HCT116 (cell line): ENCODE data around the gene MCTP2. TPM values are rescaled to one million over a fixed set of nuclear protein-coding genes. Genes with fewer than 3 reads are reported as not detected.

Source experiments
- ATAC-seq: fragments of 200-7000 bp; cut with Tn5 transposase; 2 replicates; pipeline ENCODE4 v1.9.1; 2020; ENCODE audit warnings: mild to moderate bottlenecking, moderate library complexity
- BruUV-seq: library from RNA; stranded (reverse); fragments of 400-500 nt; replicated peaks from 2 replicates; lab custom pipeline; 2021; lab: Mats Ljungman, UMichigan
- CTCF ChIA-PET: fragments of 300-600 bp; sonication (Branson Sonifier 250); formaldehyde crosslinking; loops from one replicate; lab custom pipeline; 2021; ENCODE audit warnings: antibody characterized with exemption; lab: Charles Lee
- POLR2A ChIA-PET: fragments of 300-600, 350-600 bp; sonication (Branson Sonifier 250); formaldehyde crosslinking; loops from one replicate; lab custom pipeline; 2021; ENCODE audit warnings: antibody characterized with exemption; lab: Charles Lee
- RAD21 ChIA-PET, 2 experiments: fragments of 300-600 bp; sonication (Branson Sonifier 250); formaldehyde crosslinking; loops; one replicate each; lab custom pipeline; 2023; ENCODE audit warnings: low total read pairs in 2 of 2; ENCODE audit not compliant: uncharacterized antibody in 2 of 2, unreplicated experiment in 2 of 2, low non-redundant PET in 1 of 2; lab: Charles Lee
- DNase-seq: peaks from one replicate; pipeline ENCODE4 v3.0.0-alpha.2; 2010; ENCODE audit warnings: low read depth, low spot score
- H2AFZ ChIP-seq: fragments of 200-600 bp; shearing (Covaris generic), sonication (generic); 2 replicates; pipeline ENCODE4 v1.6.1; 2017; ENCODE audit warnings: low read depth, mixed run types, mixed read lengths, antibody characterized with exemption, low read length; ENCODE audit not compliant: poor library complexity, severe bottlenecking
- H3K27ac ChIP-seq: 2 replicates; pipeline ENCODE4 v1.5.1; 2012; ENCODE audit warnings: low read depth, low read length
- H3K27me3 ChIP-seq: fragments of 200-600 bp; sonication (generic); 2 replicates; pipeline ENCODE4 v1.6.1; 2016; ENCODE audit warnings: mixed run types, low read length, mixed read lengths; ENCODE audit not compliant: insufficient read depth
- H3K36me3 ChIP-seq, 2 experiments: fragments of 200-500 bp in 1 of 2; fragments of 200-600 bp in 1 of 2; sonication (Bioruptor generic) in 1 of 2; sonication (generic) in 1 of 2; 2 replicates each; pipeline versions ENCODE4 v1.5.1 to v1.6.1; 2014 to 2016; ENCODE audit warnings: low read length in 2 of 2, inconsistent platforms in 1 of 2, mixed read lengths in 1 of 2, mixed run types in 1 of 2; ENCODE audit not compliant: insufficient read depth in 2 of 2, control insufficient read depth in 1 of 2
- H3K4me1 ChIP-seq, 2 experiments: fragments of 200-600 bp in 1 of 2; sonication (generic) in 1 of 2; 2 replicates each; pipeline versions ENCODE4 v1.5.1 to v1.6.1; 2012 to 2017; ENCODE audit warnings: low read length in 2 of 2, inconsistent platforms in 1 of 2, mild to moderate bottlenecking in 1 of 2, mixed read lengths in 1 of 2, mixed run types in 1 of 2, moderate library complexity in 1 of 2; ENCODE audit not compliant: insufficient read depth in 2 of 2, control insufficient read depth in 1 of 2
- H3K4me2 ChIP-seq: fragments of 200-600 bp; sonication (generic); 2 replicates; pipeline ENCODE4 v1.6.1; 2017; ENCODE audit warnings: mixed run types, low read length, mixed read lengths
- H3K4me3 ChIP-seq, 2 experiments: fragments of 200-600 bp in 1 of 2; sonication (generic) in 1 of 2; replicated peaks in 1 of 2; 2 replicates each; pipeline ENCODE4 v1.5.1; 2011 to 2016; ENCODE audit warnings: low read length in 2 of 2, control low read depth in 1 of 2, low read depth in 1 of 2, mild to moderate bottlenecking in 1 of 2, mixed read lengths in 1 of 2, mixed run types in 1 of 2
- H3K79me2 ChIP-seq: fragments of 200-600 bp; sonication (generic); 2 replicates; pipeline ENCODE4 v1.6.1; 2017; ENCODE audit warnings: mild to moderate bottlenecking, mixed run types, low read length, moderate library complexity, mixed read lengths; ENCODE audit not compliant: insufficient read depth
- H3K9ac ChIP-seq: fragments of 200-600 bp; sonication (generic); 2 replicates; pipeline ENCODE4 v1.6.1; 2016; ENCODE audit warnings: low read length, mixed read lengths
- H3K9me2 ChIP-seq: fragments of 200-600 bp; sonication (generic), shearing (Covaris generic); 2 replicates; pipeline ENCODE4 v1.6.1; 2017; ENCODE audit warnings: mixed run types, mild to moderate bottlenecking, moderate library complexity; ENCODE audit not compliant: insufficient read depth
- H3K9me3 ChIP-seq, 2 experiments: fragments of 200-500 bp in 1 of 2; fragments of 200-600 bp in 1 of 2; sonication (Bioruptor generic) in 1 of 2; sonication (generic) in 1 of 2; 2 replicates each; pipeline ENCODE4 v1.6.1; 2014 to 2017; ENCODE audit warnings: low read length in 2 of 2, mixed read lengths in 2 of 2, inconsistent platforms in 1 of 2, low read depth in 1 of 2, mild to moderate bottlenecking in 1 of 2, mixed run types in 1 of 2, moderate library complexity in 1 of 2; ENCODE audit not compliant: control insufficient read depth in 1 of 2, insufficient read depth in 1 of 2
- H4K20me1 ChIP-seq: fragments of 200-600 bp; sonication (generic), shearing (Covaris generic); 2 replicates; pipeline ENCODE4 v1.6.1; 2017; ENCODE audit warnings: mixed run types, mild to moderate bottlenecking, moderate library complexity; ENCODE audit not compliant: insufficient read depth
- intact Hi-C: fragments of 100-400 bp; cut with micrococcal nuclease; formaldehyde crosslinking; loops from 2 replicates; pipeline ENCODE4 v1.10.0; 2022
- total RNA-seq: library from RNA; stranded (reverse); gene quantifications from one replicate; pipeline ENCODE4 v1.2.1, GENCODE V29; 2021; ENCODE audit not compliant: unreplicated experiment
- TF ChIP-seq, protein P1 (sequence below): IDR thresholded peaks from 2 replicates; pipeline ENCODE4 v1.6.1; 2012; ENCODE audit warnings: low read depth

The MCTP2 gene
- total RNA-seq, 1 experiment from 2014 or later = 12.9 TPM

DNA sequence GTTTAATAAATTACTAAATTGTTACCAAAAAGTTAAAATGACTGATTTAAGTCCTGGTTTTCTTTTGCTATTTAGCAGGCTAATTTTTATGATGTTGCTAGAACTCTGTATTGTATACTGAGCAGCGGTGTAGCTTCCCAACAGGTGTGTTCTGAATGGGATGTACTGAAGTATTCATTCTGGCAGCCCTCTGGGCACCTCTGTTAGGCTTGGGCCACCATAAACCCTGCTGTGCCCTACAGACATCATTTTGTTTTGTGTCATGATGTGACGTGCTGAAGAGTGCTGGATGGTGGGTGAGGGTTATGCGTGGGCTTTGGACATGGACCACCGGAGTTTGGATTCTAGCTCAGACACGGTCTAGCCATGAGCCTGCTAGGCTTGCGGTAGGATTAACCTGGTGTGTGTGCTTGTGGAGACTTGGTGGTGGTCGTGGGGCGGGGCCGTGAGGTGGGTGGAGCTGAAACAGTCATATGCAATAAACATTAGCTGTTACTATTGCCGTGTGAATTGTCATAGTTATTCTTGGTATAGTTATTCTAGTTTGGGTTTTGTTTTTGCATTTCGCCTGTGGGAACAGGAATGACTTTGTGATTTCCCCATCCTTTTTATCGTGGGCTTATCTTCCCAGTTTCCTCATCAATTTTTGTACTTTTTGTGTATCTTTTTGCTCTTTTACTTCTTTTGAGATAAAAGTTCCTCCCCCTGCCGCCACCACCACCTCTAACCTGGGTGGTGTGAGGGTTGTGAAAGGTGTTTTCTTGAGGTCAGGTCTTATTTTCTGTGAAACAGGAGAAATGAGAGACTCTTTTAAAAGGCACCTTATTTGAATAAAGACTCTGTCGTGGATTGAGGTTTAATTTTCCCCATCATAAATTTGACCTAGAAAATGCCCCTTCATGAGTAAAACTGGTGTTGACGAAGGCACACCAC is 93.7 kb downstream of the MCTP2 start:
- intact Hi-C loops = loop anchor here (1.0 to 5.0 kb wide), 2 partner anchors 161 to 1293 kb away; no protein-coding TSS in a partner anchor
- no peak overlapping the region for H3K27ac ChIP-seq
- H3K4me1 ChIP-seq = no peaks in the 10 kb centered on the region; a peak in 1 of 4 replicates
- H3K4me3 ChIP-seq = no peak overlapping the region
- no peaks in the 10 kb centered on the region for H3K9me3 ChIP-seq
- ChIA-PET CTCF (interaction anchor here (0.8 to 5.0 kb wide), 7 partner anchors 9 to 205 kb away, joined by 3 to 60 read pairs (median 3); no protein-coding TSS in a partner anchor), POLR2A (no interaction called here), RAD21 (interaction anchor here in 1 of 2 experiments (0.7 to 2.3 kb wide), 2 partner anchors 160 to 350 kb away, joined by 3 to 12 read pairs; no protein-coding TSS in a partner anchor)
- ATAC-seq = no peak
- no peaks in the 10 kb centered on the region for H3K9me2 ChIP-seq
- no peak for DNase-seq
- no peaks in the 10 kb centered on the region for H3K79me2 ChIP-seq
- no peaks in the 10 kb centered on the region for H3K27me3 ChIP-seq
- no peaks in the 10 kb centered on the region for H4K20me1 ChIP-seq
- H2AFZ ChIP-seq = no peak overlapping the region
- no peak overlapping the region for H3K4me2 ChIP-seq
- H3K36me3 ChIP-seq = no peaks in the 10 kb centered on the region
- BruUV-seq = no TSS peak
- H3K9ac ChIP-seq = no peak overlapping the region
- TF ChIP-seq, protein P1, sequence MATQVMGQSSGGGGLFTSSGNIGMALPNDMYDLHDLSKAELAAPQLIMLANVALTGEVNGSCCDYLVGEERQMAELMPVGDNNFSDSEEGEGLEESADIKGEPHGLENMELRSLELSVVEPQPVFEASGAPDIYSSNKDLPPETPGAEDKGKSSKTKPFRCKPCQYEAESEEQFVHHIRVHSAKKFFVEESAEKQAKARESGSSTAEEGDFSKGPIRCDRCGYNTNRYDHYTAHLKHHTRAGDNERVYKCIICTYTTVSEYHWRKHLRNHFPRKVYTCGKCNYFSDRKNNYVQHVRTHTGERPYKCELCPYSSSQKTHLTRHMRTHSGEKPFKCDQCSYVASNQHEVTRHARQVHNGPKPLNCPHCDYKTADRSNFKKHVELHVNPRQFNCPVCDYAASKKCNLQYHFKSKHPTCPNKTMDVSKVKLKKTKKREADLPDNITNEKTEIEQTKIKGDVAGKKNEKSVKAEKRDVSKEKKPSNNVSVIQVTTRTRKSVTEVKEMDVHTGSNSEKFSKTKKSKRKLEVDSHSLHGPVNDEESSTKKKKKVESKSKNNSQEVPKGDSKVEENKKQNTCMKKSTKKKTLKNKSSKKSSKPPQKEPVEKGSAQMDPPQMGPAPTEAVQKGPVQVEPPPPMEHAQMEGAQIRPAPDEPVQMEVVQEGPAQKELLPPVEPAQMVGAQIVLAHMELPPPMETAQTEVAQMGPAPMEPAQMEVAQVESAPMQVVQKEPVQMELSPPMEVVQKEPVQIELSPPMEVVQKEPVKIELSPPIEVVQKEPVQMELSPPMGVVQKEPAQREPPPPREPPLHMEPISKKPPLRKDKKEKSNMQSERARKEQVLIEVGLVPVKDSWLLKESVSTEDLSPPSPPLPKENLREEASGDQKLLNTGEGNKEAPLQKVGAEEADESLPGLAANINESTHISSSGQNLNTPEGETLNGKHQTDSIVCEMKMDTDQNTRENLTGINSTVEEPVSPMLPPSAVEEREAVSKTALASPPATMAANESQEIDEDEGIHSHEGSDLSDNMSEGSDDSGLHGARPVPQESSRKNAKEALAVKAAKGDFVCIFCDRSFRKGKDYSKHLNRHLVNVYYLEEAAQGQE = no peak
